Measurements from ENCODE around the gene RPL18A. TPM values are rescaled to one million over a fixed set of nuclear protein-coding genes. Genes with fewer than 3 reads are reported as not detected.

The RPL18A gene
- total RNA-seq, 1 donor from 2014 or later = 1,909 TPM

GRCh38 chr19:17872251-17873001, 12.7 kb downstream of the RPL18A start:
- H3K36me3 ChIP-seq (ENCODE audit: insufficient read depth, low read length) = no peaks in the 10 kb centered on the region
- H3K4me2 ChIP-seq (ENCODE audit: low read length) = no peak overlapping the region
- H3K9ac ChIP-seq (ENCODE audit: low read length) = no peak overlapping the region
- DNase-seq (ENCODE audit: low read depth) (no peak), FAIRE-seq (no peak)
- no peaks in the 10 kb centered on the region for H3K4me1 ChIP-seq (ENCODE audit: insufficient read depth, low read length)
- Mint-ChIP-seq H3K36me3 (ENCODE audit: low read depth, unreplicated experiment) (no peaks in the 10 kb centered on the region), H3K4me3 (ENCODE audit: unreplicated experiment) (no peak overlapping the region), H3K9me3 (ENCODE audit: unreplicated experiment) (no peaks in the 10 kb centered on the region), H3K27ac (ENCODE audit: unreplicated experiment) (no peak overlapping the region), H3K4me1 (ENCODE audit: low read depth, unreplicated experiment) (no peaks in the 10 kb centered on the region), H3K27me3 (ENCODE audit: low read depth, unreplicated experiment) (peaks cover 27% of the 10 kb centered on the region)
- H3K9me3 ChIP-seq (ENCODE audit: insufficient read depth, low read depth, low read length) = no peaks in the 10 kb centered on the region
- no peak overlapping the region for H3K4me3 ChIP-seq (ENCODE audit: insufficient read depth, low read depth, low read length)
- H3K79me2 ChIP-seq (ENCODE audit: insufficient read depth, low read length) = no peaks in the 10 kb centered on the region
- H2AFZ ChIP-seq (ENCODE audit: low read depth, low read length) = no peak overlapping the region
- H4K20me1 ChIP-seq (ENCODE audit: insufficient read depth, low read length) = no peaks in the 10 kb centered on the region
- peaks cover 48% of the 10 kb centered on the region for H3K27me3 ChIP-seq (ENCODE audit: insufficient read depth, low read length)
- no peak overlapping the region for H3K27ac ChIP-seq (ENCODE audit: low read depth, low read length)
- TF ChIP-seq EZH2 (IDR thresholded peaks at IDR 0.05; ENCODE audit: insufficient read depth, low read length) (no peak), CTCF (IDR thresholded peaks at IDR 0.05; ENCODE audit: insufficient read depth, low read depth, low read length) (no peak)

GRCh38 chr19:17873786-17874757, 14.4 kb downstream of the RPL18A start:
- H3K4me3 Mint-ChIP-seq (ENCODE audit: unreplicated experiment) = no peak overlapping the region
- no peaks in the 10 kb centered on the region for H3K36me3 Mint-ChIP-seq (ENCODE audit: low read depth, unreplicated experiment)
- no peak for FAIRE-seq

More at GRCh38 chr19:17873786-17874757, 14.4 kb downstream of the RPL18A start:
- Mint-ChIP-seq H3K4me1 (ENCODE audit: low read depth, unreplicated experiment) (no peaks in the 10 kb centered on the region), H3K9me3 (ENCODE audit: unreplicated experiment) (no peaks in the 10 kb centered on the region), H3K27ac (ENCODE audit: unreplicated experiment) (no peak overlapping the region), H3K27me3 (ENCODE audit: low read depth, unreplicated experiment) (peaks cover 22% of the 10 kb centered on the region)
- no peak overlapping the region for H3K9ac ChIP-seq (ENCODE audit: low read length)
- peaks cover 40% of the 10 kb centered on the region for H3K27me3 ChIP-seq (ENCODE audit: insufficient read depth, low read length)
- TF ChIP-seq EZH2 (IDR thresholded peaks at IDR 0.05; ENCODE audit: insufficient read depth, low read length) (peak; percentile 81), CTCF (IDR thresholded peaks at IDR 0.05; ENCODE audit: insufficient read depth, low read depth, low read length) (no peak)
- no peak overlapping the region for H3K4me3 ChIP-seq (ENCODE audit: insufficient read depth, low read depth, low read length)
- H4K20me1 ChIP-seq (ENCODE audit: insufficient read depth, low read length) = no peaks in the 10 kb centered on the region
- DNase-seq (ENCODE audit: low read depth) = no peak
- H2AFZ ChIP-seq (ENCODE audit: low read depth, low read length) = no peak overlapping the region
- H3K4me2 ChIP-seq (ENCODE audit: low read length) = no peak overlapping the region
- H3K27ac ChIP-seq (ENCODE audit: low read depth, low read length) = no peak overlapping the region
- no peaks in the 10 kb centered on the region for H3K4me1 ChIP-seq (ENCODE audit: insufficient read depth, low read length)
- no peaks in the 10 kb centered on the region for H3K79me2 ChIP-seq (ENCODE audit: insufficient read depth, low read length)
- H3K36me3 ChIP-seq (ENCODE audit: insufficient read depth, low read length) = no peaks in the 10 kb centered on the region
- no peaks in the 10 kb centered on the region for H3K9me3 ChIP-seq (ENCODE audit: insufficient read depth, low read depth, low read length)

Data from astrocyte (in vitro differentiated cells and primary cell).